Uterus (tissue), 4 donors: Measurements from ENCODE around the gene CAPZB. TPM values are rescaled to one million over a fixed set of nuclear protein-coding genes. Genes with fewer than 3 reads are reported as not detected.

Experiments
- DNase-seq, 2 donors: peaks; one replicate each; pipeline ENCODE4 v3.0.0-alpha.2; 2019 to 2020
- H3K27ac ChIP-seq, 2 donors: fragments of 200-600 bp; sonication (generic); 1 replicate in 1 of 2; 2 replicates in 1 of 2; pipeline ENCODE4 v1.5.1; 2016 to 2018
- H3K27me3 ChIP-seq, 2 donors: fragments of 200-600 bp; sonication (generic); one replicate each; pipeline ENCODE4 v1.5.1; 2018 to 2019; ENCODE audit warnings: control low read depth in 1 of 2
- H3K36me3 ChIP-seq, 2 donors: fragments of 200-600 bp; sonication (generic); one replicate each; pipeline ENCODE4 v1.5.1; 2019; ENCODE audit warnings: control low read depth in 1 of 2
- H3K4me1 ChIP-seq, 2 donors: fragments of 200-600 bp; sonication (generic); one replicate each; pipeline ENCODE4 v1.5.1; 2018 to 2019; ENCODE audit warnings: control low read depth in 1 of 2
- H3K4me3 ChIP-seq, 2 donors: fragments of 200-600 bp; sonication (generic); 1 replicate in 1 of 2; 2 replicates in 1 of 2; pipeline ENCODE4 v1.5.1; 2018 to 2019; ENCODE audit warnings: mild to moderate bottlenecking in 1 of 2
- H3K9me3 ChIP-seq, 2 donors: fragments of 200-600 bp; sonication (generic); one replicate each; pipeline ENCODE4 v1.5.1; 2019; ENCODE audit warnings: control low read depth in 1 of 2
- POLR2A ChIP-seq, 2 donors: fragments of 450-650 bp; IDR thresholded peaks; one replicate each; pipeline ENCODE4 v1.6.1; 2016; ENCODE audit warnings: antibody characterized with exemption in 2 of 2, mild to moderate bottlenecking in 1 of 2, moderate library complexity in 1 of 2
- intact Hi-C: fragments of 100-400 bp; cut with DNase I; formaldehyde crosslinking; loops from one replicate; pipeline ENCODE4 v1.15.1; 2023; ENCODE audit warnings: low total_unique reads
- total RNA-seq, 4 donors: library from RNA; depleted of rRNA in 3 of 4; stranded (reverse); fragments of >200 nt in 3 of 4; gene quantifications; one replicate each; pipeline versions ENCODE4 v1.1.0 to v1.2.4, GENCODE V29; 2014 to 2023
- TF ChIP-seq, protein P1 (sequence below), 4 experiments: fragments of 200-600 bp in 2 of 4; fragments of 450-650 bp in 2 of 4; sonication (generic) in 2 of 4; IDR thresholded peaks; one replicate each; pipeline ENCODE4 v1.5.1; 2016 to 2019; ENCODE audit warnings: antibody characterized with exemption in 4 of 4, mild to moderate bottlenecking in 2 of 4, moderate library complexity in 1 of 4
- donor health status: DM: yes; HTN: yes; CAD: no.

Gene CAPZB
- total RNA-seq, 4 donors from 2014 or later, result 94.4 to 281 (median 141) TPM

DNA sequence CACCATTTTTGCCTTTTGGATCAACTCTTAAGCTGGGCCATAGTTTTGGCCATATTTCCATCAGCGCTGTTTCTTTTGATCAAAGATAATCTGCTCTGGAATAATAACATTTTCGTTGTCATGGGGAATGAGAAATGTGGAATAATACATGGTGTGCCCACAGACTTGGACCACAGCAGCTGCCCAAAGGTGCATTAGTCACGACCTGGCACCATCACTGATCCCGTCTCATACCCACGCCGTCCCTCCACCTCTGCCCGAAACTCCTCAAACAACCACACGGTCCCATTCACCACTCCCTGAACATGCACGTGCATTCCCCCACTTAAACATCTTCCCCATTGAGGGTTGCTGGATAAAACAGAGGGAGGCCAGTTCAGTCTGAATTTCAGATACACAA, 96.4 kb downstream of the CAPZB start:
- Histone ChIP-seq H3K4me1 (peaks cover 13 to 38% of the 10 kb centered on the region in 2 donors), H3K4me3 (no peak overlapping the region), H3K27me3 (no peaks in the 10 kb centered on the region), H3K9me3 (no peaks in the 10 kb centered on the region), H3K27ac (peak overlapping the region in 1 of 2 donors; percentile 81), H3K36me3 (no peaks in the 10 kb centered on the region)
- intact Hi-C loops, result no loop called here
- TF ChIP-seq POLR2A (IDR thresholded peaks at IDR 0.05), result no peak
- TF ChIP-seq, protein P1, sequence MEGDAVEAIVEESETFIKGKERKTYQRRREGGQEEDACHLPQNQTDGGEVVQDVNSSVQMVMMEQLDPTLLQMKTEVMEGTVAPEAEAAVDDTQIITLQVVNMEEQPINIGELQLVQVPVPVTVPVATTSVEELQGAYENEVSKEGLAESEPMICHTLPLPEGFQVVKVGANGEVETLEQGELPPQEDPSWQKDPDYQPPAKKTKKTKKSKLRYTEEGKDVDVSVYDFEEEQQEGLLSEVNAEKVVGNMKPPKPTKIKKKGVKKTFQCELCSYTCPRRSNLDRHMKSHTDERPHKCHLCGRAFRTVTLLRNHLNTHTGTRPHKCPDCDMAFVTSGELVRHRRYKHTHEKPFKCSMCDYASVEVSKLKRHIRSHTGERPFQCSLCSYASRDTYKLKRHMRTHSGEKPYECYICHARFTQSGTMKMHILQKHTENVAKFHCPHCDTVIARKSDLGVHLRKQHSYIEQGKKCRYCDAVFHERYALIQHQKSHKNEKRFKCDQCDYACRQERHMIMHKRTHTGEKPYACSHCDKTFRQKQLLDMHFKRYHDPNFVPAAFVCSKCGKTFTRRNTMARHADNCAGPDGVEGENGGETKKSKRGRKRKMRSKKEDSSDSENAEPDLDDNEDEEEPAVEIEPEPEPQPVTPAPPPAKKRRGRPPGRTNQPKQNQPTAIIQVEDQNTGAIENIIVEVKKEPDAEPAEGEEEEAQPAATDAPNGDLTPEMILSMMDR (IDR thresholded peaks at IDR 0.05), result no peak
- no peak for DNase-seq

DNA sequence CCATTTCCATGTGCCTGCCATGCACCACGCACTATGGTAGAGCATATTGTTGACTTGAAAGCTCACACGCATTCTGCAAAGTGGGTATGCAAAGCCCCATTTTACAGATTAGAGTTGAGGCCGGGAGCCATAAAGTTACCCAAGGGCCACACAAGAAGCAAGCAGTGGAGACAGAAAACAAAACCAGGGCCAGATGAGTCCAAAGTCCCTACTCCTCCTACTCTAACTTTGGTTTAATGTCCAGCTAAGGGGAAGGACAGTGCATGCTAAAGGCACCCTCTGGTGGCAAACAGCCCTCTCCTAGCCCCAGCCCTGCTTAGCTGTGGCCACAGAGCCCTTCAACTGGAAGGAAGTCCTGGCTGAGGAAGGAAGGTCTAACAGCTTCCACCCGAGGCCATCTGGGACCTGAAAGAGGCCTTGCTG, 98.3 kb downstream of the CAPZB start:
- no peaks in the 10 kb centered on the region for H3K9me3 ChIP-seq
- no peak for TF ChIP-seq POLR2A (IDR thresholded peaks at IDR 0.05)
- TF ChIP-seq, protein P1 (IDR thresholded peaks at IDR 0.05), result no peak
- peaks cover 13 to 36% of the 10 kb centered on the region in 2 donors for H3K4me1 ChIP-seq
- peak overlapping the region; percentile 68 to 81 for H3K27ac ChIP-seq
- intact Hi-C loops, result no loop called here
- H3K27me3 ChIP-seq, result no peaks in the 10 kb centered on the region
- H3K36me3 ChIP-seq, result no peaks in the 10 kb centered on the region
- H3K4me3 ChIP-seq, result no peak overlapping the region
- no peak for DNase-seq

DNA sequence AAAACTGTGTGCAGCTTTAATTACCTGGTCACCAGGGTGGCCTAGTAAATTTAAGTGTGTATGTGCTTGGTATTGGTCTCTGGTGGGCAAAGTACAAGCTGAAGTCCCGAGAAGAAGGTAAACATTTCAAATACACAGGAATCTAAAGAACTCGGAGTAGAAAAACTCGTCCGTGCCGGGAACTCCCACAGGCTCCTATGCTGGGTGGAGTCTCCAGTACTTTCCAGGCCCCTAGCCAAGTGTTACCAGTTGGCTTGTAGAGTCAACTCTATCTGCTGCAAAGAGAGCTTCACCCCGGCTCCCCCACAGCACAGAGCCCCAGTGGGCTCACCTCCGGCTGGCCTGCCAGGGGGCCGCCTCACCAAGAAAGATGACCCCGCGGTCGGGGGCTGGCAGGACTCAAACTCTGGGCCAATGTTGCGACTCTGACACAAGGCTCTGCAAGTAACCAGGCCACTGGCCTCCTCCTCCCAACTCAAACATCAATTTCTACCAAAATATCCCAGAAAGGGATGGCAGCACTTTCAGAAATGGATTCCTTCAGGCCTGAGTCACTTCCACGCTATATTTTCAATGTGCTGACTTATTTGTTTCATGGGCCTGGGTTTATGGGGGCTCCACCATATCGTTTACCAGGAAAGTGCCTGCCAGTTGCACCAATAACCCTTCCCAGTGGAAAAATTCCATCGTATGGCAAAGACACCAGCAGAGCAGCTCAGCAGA, 99.3 kb downstream of the CAPZB start:
- H3K27me3 ChIP-seq, result no peaks in the 10 kb centered on the region
- H3K4me3 ChIP-seq, result no peak overlapping the region
- H3K9me3 ChIP-seq, result no peaks in the 10 kb centered on the region
- intact Hi-C loops, result no loop called here
- no peaks in the 10 kb centered on the region for H3K36me3 ChIP-seq
- peaks cover 9 to 36% of the 10 kb centered on the region in 2 donors for H3K4me1 ChIP-seq
- peak overlapping the region; percentile 68 to 81 for H3K27ac ChIP-seq
- no peak for TF ChIP-seq POLR2A (IDR thresholded peaks at IDR 0.05)
- TF ChIP-seq, protein P1 (IDR thresholded peaks at IDR 0.05), result no peak
- peak; percentile 71 to 72 for DNase-seq

DNA sequence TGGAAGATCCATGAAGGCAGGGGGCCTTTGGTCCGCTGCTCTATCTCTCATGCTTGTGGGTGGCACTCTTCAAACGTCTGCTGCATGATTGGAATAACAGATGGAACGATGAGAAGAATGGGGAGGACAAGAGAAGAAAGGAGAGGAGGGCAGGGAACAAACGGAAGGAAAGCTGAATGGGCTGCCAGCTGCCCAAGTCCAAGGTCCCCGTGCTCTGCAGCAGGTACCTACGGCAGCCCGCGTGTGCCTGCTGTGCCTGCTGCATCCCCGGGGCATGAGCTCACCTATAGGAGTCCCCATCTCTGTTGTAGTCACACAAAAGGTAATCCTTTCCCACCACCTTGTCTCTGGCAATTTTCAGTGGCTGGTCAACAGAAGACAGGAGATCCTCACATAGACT, 100.1 kb downstream of the CAPZB start:
- Histone ChIP-seq H3K4me3 (no peak overlapping the region), H3K4me1 (peaks cover 9 to 31% of the 10 kb centered on the region in 2 donors), H3K9me3 (no peaks in the 10 kb centered on the region), H3K27me3 (no peaks in the 10 kb centered on the region), H3K27ac (peak overlapping the region; percentile 68 to 81), H3K36me3 (no peaks in the 10 kb centered on the region)
- intact Hi-C loops, result no loop called here
- no peak for DNase-seq
- TF ChIP-seq, protein P1 (IDR thresholded peaks at IDR 0.05), result no peak
- no peak for TF ChIP-seq POLR2A (IDR thresholded peaks at IDR 0.05)

DNA sequence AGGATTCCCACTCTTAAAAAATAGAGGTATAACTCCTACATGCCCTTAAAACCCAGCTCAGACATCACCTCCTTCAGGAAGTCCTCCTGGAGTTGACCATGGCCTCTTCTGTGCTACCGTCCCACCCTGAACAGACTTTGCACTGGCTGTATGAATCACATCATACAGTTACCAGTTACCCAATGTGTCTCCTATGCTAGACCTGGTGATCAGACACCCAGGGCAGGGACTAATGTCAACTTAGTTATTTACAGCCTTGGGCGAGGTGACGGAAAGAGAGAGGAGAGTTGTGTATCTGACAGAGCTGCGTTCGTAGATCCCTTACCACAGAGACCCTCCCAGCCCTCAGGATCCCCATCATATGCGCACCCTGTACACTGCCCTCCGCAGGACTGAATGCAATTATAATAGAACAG, 100.6 kb downstream of the CAPZB start:
- Histone ChIP-seq H3K4me1 (peaks cover 9 to 27% of the 10 kb centered on the region in 2 donors), H3K27ac (peak overlapping the region; percentile 68 to 81), H3K36me3 (no peaks in the 10 kb centered on the region)

More for the DNA sequence above, 100.6 kb downstream of the CAPZB start:
- Histone ChIP-seq H3K9me3 (no peaks in the 10 kb centered on the region), H3K4me3 (no peak overlapping the region), H3K27me3 (no peaks in the 10 kb centered on the region)
- no peak for DNase-seq
- no peak for TF ChIP-seq POLR2A (IDR thresholded peaks at IDR 0.05)
- TF ChIP-seq, protein P1 (IDR thresholded peaks at IDR 0.05), result no peak
- intact Hi-C loops, result no loop called here
